GM19328 (cell line): ENCODE data around the gene NDST1.
A peak's percentile ranks its signal among the peaks of the same experiment; 100 is the strongest.
"Not testable (repeated sequence)": the region's sequence is repeated elsewhere in the genome, so short reads cannot be mapped to it uniquely, and the experiment has no call there.

Experiments used
- ATAC-seq: cut with Tn5 transposase; IDR thresholded peaks from one replicate; pipeline ENCODE4 v1.9.1; 2021; ENCODE audit warnings: mild to moderate bottlenecking, moderate library complexity; ENCODE audit not compliant: unreplicated experiment

The NDST1 gene

DNA sequence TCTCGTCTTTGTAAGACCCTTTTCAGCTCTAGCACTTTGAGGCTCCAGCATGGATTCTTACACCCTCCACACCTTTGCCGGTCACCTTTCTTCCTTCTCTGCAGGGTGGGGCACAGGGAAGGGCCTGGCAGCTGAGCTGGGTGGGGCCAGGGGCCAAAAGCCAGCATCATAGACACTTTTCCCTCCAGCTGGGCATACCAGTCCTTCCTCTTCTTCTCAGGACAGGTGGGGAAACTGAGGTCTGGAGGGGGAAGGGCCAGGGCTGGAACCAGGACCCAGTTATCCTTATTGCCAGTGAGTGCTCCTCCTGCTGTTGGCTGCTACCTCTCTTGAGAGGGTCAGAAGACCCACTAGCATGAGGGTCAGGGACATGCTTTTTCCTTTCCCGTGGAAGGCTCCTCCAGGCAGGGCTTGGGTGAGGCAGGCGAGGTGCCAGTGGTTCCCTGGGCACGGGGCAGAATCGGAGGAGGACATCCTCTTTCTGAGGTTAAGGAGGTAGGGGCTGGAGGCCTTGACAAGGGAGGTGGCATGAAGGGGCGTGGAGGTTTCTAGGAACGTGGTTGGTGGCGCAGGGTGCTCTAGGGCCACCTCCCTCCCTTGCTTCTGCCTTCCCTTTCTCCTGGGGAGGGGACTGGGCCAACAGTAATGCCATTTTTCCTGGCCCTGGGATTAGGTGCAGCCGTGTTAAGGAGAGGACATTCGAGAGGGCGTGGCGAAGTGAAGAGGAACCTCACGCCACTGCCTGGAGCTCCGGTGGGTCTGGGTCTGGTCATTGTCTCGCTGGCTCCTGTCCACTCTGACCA, at the start of gene NDST1:
Gene NDST1 (plus strand): TSS at position 658 of the 803 bp plus-strand sequence. CDS start 13,124 bp downstream, outside the sequence.
- no peak for ATAC-seq

DNA sequence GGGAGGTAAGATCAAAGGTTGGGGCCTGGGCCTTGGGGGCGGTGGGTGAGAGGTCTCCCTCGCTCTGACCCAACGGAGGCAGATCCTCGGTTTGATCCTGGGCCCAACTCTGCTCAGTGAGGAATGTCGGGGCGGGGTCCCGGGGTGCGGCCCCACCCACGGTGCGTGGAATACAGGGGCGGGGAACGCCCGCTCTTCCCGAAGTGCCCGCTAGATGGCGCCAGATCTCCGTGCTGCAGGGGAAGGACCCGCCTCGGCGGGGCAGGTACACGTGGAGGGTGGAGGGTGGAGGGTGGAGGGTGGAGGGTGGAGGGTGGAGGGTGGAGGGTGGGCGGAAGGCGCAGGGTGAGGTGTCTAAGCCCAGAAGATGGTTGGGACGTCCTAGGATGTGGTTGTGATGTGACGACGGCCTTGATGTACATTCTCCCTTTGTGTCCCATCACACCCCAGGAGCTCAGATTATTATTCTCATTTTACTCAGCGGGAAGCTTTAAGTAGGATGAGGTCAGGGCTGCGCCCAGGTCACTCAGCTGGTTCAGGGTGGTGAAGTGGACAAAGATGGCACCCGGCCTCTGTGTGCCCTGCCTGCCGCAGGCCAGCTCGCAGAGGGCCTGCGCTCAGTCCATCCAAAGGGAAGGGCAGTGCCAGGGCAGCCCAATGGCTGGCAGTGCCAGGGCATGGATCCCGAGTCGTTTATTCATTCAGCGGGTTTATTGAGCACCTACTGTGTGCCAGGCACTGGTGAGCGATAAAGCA, 49.0 kb upstream of the NDST1 start:
- ATAC-seq, result peak; percentile 60

DNA sequence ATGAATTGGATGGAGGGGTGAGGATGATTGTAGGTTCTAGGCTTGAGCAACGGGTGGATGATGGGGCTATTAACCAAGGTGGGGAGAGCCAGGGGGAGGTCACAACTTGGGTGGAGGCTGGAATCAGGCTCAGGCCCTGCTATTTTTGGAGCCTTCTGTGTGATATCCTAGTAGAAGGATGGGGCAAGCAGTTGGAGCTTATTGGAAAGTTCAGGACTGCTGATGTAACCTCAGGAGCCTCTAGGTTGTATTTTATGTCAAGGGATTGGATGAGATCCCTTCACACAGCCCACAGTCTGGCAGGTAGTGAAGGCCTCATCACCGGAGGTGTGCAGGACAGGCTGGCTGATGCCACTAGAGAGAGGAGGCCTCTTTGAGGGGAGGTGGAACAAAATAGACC, 47.1 kb upstream of the NDST1 start:
- peak; percentile 29 for ATAC-seq

DNA sequence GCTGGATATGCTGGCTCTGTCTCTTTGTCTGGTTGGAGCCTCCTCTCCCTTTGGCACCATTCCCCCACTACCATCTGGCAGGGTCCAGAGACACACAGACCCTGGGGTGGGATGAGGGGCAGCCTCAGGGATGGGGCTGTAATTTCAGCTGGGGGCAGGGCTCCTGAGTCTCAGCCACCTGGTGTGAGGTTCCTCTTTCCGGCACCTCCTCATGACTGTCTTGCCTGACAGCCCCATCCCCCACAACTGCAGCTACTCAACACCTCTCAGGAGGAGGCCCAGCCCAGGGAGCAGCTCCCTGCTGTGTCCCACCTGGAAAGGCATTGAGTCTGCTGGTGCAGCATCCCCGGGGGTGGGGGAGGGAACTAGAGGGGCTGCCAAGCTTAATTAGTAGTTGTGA, 46.7 kb upstream of the NDST1 start:
- ATAC-seq, result peak; percentile 85

DNA sequence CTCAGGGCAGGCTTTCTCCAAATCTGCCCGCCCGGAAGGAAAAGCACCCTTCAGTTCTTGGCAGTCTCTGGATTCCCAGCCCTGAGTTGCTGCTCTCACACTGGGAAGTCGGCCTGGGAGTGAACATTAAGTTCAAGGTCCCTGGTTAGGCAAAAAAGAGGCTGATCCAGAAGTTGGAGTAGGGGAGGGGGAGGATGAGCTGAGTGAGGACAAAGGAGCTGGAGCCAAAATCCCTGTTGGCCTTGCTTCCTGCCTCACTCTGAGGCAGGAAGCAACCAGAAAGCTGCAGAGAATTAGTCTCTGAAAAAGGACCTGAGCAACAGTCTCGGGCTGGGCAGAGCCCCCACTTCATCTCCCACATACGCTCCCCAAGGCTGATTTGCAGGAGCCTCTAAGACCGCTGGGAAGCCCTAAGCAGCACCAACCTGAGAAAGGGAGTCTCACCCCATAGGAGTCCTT, 43.3 kb upstream of the NDST1 start:
- no peak for ATAC-seq

DNA sequence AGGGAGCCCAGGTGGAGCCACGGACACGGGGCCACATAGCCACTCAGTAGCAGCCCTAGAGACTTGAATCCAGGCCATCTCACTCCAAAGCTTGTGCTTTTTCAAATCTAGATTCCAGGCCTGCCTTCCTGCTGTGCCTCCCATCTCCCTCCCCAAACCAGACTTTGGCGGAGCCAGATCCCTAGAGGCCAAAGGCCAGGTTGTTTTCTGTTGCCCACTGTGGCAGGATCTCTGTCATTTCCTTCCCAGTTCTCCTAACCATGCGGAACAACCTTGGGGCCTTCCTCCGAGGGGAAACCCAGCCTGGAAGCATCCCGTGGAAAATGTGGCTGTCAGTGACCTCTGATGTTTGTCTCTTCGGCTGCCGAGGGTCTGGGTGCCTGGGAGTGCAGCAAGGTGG, 42.0 kb upstream of the NDST1 start:
- ATAC-seq, result no peak

DNA sequence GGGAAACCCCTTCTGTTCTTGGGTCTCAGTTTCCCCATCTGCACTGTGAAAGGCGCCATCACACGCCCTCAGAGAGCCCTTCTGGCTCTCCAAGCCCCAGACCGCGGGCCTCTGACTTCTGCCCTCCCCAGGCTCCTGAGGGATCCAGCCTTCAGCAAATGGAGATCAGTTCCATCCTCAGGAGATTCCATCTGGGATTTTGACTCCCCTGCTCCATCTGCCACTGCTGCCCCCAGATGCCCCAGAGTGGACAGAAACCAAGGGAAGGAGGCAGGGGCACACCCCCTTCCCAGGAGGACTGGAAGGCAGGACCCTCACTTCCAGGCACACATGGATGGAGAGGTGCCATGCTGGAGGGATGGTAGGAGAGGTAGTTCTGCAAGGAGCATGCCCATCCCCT, 39.7 kb upstream of the NDST1 start:
- no peak for ATAC-seq

DNA sequence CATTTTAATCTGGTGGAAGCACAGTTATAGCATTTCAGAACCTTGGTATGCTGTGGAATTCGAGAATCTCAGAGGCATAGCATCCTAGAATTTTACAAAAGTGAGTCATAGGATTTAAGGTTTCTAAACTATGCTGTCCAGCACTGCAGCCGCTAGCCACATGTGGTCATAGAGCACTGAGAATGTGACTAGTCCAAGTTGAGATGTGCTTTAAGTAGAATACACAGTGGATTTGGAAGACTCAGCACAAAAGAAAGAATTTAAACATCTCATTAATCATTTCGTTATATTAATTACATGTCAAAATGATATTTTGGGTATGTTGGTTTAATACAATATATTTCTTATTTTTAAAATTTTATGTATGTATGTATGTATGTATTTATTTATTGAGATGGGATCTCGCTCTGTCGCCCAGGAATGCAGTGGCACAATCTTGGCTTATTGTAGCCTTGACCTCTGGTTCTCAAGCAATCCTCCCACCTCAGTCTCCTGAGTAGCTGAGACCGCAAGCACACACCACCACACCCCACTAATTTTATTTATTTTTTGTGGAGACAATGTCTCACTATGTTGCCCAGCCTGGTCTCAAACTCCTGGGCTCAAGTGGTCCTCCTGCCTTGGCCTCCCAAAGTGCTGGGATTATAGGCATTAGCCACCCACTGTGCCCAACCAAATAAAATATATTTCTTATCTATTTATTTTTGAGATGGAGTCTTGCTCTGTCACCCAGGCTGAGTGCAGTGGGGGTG, 38.0 kb upstream of the NDST1 start:
- ATAC-seq, result no peak

DNA sequence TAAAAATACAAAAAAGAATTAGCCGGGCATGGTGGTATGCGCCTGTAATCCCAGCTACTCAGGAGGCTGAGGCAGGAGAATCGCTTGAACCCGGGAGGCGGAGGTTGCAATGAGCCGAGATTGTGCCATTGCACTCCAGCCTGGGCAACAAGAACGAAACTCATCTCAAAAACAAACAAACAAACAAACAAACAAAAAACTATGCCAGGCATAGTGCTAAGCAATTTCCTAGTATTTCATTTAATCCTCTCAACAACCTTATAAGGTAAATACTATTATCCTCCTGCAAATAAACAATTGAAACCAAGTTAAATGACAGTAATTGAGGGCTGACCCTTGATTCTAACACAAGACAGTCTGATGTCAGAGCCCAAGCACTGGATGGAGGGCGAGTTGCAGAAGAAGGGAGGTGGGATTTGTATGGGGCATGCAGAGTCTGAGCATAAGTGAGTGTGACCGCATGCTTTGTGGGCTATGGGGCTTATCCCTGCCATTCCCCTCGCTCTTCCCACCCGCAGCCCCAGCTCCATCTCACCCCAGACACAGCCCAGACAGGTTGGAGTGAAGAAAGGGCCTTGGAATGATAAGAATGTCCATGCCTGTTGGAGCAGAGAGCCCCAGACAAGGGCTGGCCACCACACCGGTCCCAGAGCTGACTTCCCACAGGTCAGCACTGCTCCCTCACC, 34.1 kb upstream of the NDST1 start:
- no peak for ATAC-seq

DNA sequence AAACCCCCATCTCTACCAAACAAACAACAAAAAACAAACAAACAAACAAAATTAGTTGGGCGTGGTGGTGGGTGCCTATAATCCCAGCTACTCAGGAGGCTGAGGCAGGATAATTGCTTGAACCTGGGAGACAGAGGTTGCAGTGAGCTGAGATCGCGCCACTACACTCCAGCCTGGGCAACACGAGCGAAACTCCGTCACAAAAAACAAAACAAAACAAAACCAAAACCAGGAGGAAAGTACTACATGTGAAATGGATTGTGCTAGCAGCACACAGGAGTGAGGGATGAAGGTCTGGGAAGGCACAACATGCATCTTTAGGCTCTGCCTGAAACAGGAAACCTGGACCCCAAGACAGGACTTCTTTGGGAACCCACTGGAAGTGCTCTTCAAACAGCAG, 31.4 kb upstream of the NDST1 start:
- not testable (repeated sequence) for ATAC-seq

DNA sequence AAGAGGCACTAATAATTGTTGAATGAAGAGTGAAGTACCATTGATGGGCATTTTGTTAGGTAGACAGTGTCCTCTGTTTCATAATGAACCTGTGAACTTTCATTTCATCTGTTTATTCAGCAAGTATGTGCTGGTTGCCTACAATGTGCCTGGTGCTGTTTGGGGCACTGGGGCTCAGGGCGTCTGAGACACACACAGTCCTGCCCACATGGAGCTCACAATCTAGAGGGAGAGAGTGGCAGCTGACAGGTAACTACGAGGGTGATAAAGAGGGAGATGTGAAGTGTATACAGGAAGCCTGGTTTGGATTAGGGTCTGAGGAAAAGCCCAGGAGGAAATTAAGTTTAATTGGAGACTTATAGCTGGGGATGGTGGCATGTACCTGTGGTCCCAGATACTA, 28.5 kb upstream of the NDST1 start:
- no peak for ATAC-seq

DNA sequence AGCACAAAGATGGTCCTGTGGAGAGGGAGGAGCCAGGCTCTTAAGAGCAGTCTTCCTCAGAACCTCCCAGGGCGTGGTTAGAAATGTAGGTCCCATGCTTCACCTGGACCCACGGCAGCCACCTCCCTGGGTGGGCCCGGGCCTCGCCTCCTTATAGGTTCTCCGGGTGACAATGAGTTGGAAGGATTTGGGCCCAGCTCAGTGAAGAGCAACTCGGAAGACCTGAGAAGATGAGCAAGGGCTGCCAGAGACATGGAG, 26.3 kb upstream of the NDST1 start:
- no peak for ATAC-seq

DNA sequence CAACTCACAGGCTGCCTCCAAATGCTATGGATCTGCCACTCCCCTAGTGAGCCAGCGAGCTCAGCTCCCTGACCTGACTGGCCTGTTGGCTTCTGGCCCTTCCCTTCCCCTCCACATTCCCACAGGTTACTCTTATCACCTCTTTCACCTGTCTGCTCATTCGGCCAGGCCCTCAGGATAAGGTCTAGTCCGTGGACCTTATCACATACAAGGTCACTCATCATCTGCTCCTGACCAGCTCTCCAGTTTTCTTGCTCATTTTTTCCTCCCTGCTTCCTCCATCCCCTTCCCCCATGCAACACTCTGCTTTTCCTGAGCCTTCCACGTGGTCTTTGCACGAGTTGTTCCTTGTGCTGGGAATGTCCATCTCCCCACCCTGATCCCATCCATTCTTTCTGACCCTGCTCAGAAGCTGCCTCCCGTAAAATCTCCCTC, 25.9 kb upstream of the NDST1 start:
- ATAC-seq, result no peak

DNA sequence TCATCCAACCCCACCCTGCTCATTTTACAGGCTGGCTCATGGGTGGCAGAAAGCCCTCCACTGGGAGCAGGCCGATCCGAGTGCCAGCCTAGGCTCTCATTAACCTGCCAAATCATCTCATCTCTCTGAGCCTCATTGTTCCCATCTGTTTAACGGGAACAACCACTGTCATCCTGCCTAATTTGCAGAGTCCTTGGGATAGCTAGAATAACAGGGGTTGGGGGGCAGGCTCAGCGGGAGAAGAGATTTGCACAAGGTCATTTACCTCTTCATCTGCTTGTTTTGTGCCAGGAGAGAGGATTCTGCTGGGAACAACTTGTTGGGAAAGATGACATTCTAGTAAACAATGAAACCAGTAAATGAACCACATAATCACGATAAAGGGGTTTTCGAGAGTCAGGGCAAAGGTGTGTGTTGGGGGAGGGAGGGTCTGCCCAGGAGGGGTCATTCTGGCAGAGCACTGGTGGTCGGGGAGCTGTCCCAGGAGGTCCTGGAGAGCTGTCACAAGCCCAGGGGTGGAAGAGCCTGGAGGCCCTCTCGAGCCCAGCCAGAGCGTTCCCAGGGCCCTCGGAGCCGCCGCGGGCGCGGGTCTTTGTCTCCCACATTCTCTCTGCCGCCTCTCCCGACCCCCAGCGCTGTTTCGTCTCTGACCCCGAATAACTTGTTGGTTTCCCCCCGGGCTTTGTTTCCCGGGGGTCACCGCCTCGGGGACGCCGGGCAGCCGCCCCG, 22.8 kb upstream of the NDST1 start:
- no peak for ATAC-seq

DNA sequence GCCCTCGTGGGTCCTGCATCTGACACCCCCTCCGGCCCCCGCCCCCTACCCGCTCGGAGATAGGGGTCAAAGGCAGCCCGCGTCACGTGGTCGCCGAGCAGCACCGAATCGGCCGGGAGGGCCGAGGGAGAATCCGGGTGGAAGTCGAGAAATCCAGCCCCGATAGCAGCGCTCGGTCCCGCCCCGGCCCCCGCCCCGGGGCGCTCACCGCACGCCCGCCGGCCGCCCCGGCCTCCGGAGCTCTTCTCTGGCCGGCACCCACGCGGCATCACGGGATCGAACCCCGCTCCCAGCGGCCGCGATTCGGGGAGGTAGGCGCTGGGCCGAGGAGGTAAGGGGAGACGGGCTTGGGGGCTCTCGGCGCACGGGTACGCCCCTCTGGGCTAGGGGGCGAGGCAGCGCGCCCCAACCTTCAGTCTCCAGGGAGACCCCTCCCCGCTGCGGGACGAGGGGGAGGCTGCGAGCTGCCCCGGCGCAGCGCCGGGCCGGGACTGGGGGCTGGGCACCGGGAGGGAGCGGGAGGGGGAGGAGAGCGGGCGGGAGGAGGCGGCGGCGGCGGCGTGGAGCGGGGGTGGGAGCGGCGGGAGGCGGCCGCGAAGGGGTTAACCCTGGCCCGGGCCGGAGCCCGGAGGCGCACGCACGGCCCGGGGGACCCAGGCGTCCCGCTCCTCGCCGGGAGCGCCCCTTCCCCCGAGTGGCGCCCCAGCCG, 22.1 kb upstream of the NDST1 start:
- no peak for ATAC-seq

DNA sequence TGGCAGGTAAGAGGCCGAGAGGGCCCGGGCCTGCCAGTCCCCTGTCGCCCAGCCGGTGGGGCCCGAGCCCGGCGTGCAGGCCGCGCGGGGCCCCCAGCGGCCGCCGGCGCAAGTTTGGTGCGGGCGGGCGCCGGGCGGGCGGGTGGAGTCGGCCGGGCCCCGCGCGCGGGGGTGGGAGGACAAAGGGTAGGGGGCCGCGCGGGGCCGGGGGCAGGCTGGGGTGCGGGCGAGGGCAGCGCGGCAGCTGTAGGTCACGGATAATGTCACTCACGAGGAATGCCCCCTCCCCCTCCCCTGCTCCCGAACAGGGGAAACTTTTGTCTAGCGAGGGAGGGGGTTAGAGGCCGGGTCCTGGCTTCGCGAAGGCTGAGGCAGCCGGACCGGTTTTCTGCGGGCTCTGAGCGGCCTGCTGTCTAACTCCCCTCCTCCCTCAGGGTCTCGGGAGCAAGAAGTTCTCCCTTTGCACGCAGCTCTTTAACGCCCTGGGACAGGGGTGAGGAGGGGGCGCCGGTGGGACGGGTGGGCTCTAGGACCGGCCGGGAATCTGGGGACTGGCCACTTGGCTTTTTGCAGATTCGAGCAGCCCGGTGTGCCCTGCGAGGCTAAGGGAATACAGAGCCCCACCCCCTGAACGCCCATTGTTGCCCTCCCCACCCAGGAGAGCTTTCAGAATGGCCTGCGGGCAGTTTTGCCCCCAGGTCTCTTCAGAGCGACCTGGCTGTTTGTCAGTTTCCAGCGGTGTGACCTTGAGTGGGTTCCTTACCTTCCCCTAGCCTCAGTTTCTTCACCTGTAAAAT, 21.3 kb upstream of the NDST1 start:
- no peak for ATAC-seq

DNA sequence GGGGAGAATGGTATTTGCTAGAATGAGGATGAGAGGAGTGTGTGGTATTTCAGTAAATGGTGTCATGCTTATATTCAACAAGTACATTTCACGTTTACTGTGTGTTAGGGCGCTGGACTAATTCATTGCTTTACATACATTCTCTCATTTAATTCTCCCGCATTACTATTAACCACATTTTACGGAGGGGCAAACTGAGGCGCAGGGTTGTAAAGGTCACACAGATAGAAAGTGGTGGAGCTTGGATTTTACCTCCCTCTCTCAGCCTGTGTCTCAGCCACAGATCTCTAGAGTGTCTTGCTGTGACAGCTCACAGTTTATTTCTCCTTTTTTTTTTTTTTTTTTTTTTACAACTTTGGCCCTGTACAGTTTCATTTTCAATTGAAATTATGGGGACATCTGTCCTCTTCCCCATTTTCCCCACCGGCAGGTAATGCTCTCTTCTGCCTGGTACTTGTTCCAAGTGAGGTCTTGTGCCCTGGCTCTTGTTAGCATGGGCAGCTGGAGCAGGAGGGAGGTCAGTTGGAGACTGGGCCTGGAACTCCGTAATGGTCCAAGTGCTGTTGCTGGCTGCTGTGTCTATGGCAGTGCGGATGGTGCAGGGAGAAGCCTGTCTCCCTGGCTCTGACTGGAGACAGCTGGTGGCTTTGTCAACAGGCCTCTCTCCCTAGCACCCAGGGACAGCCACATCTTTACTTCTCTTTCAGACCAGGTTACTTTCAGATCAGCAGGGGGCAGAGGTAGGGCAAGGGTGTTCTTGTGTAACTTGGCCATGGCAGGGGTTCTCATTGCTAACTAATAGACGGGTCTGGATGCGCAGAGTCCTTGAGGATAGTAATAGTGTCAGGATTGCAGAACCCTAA, 20.5 kb upstream of the NDST1 start:
- ATAC-seq, result no peak
